Activated naive CD8-positive, alpha-beta T cell treated with anti-CD3 and anti-CD28 coated beads, Interleukin-2, amount 10 ng/mL, durations not matched to agents 7 days and 5 days (primary cell): ENCODE results near the gene ABCB9. TPM values are rescaled to one million over a fixed set of nuclear protein-coding genes. Genes with fewer than 3 reads are reported as not detected.
"Not testable (repeated sequence)": the region's sequence is repeated elsewhere in the genome, so short reads cannot be mapped to it uniquely, and the experiment has no call there.

Experiments used
- ATAC-seq: fragments of 150-1000 bp; cut with Tn5 transposase; one replicate; pipeline ENCODE4 v1.10.0; 2021; ENCODE audit warnings: low read depth, moderate library complexity
- POLR2A ChIA-PET: fragments of 350-600 bp; sonication (Branson Sonifier 250); formaldehyde crosslinking; loops from one replicate; lab custom pipeline; 2021; ENCODE audit warnings: antibody characterized with exemption; lab: Charles Lee
- DNase-seq: peaks from one replicate; pipeline ENCODE4 v3.0.0; 2021
- H3K27ac Mint-ChIP-seq: one replicate; pipeline ENCODE4 v1.8.0; 2022; ENCODE audit warnings: mild to moderate bottlenecking, mixed read lengths
- H3K27me3 Mint-ChIP-seq: one replicate; pipeline ENCODE4 v1.8.0; 2022; ENCODE audit warnings: mild to moderate bottlenecking, moderate library complexity, mixed read lengths
- H3K36me3 Mint-ChIP-seq: one replicate; pipeline ENCODE4 v1.8.0; 2021; ENCODE audit warnings: mild to moderate bottlenecking, mixed read lengths
- H3K4me1 Mint-ChIP-seq: one replicate; pipeline ENCODE4 v1.8.0; 2021; ENCODE audit warnings: mixed read lengths
- H3K4me3 Mint-ChIP-seq: one replicate; pipeline ENCODE4 v1.8.0; 2022; ENCODE audit warnings: mild to moderate bottlenecking, moderate library complexity, mixed read lengths
- H3K9me3 Mint-ChIP-seq: one replicate; pipeline ENCODE4 v1.8.0; 2021; ENCODE audit warnings: mixed read lengths
- total RNA-seq, 2 experiments: library from RNA; stranded (reverse); gene quantifications; one replicate each; pipeline ENCODE4 v1.2.3, GENCODE V29; 2021

Gene ABCB9
- total RNA-seq, 2 experiments from 2014 or later, result 7.0 to 9.2 TPM

GRCh38 chr12:122895320-122895703 lies 71.0 kb downstream of the ABCB9 start:
- ATAC-seq (no peak), DNase-seq (no peak)
- peak overlapping the region; percentile 90 for H3K27ac Mint-ChIP-seq
- H3K9me3 Mint-ChIP-seq, result no peaks in the 10 kb centered on the region
- H3K4me1 Mint-ChIP-seq, result peaks cover 75% of the 10 kb centered on the region
- POLR2A ChIA-PET, result interaction anchor here (0.6 to 1.5 kb wide), 7 partner anchors 13 to 338 kb away, joined by 3 to 4 read pairs (median 3); partner anchors contain the start of genes ABCB9, MTRFR and OGFOD2
- peaks cover 6% of the 10 kb centered on the region for H3K36me3 Mint-ChIP-seq
- H3K27me3 Mint-ChIP-seq, result no peaks in the 10 kb centered on the region
- peak overlapping the region; percentile 90 for H3K4me3 Mint-ChIP-seq

GRCh38 chr12:122894193-122895121 lies 71.8 kb downstream of the ABCB9 start:
- no peaks in the 10 kb centered on the region for H3K9me3 Mint-ChIP-seq
- H3K4me1 Mint-ChIP-seq, result peaks cover 74% of the 10 kb centered on the region
- no peak for ATAC-seq
- peaks cover 7% of the 10 kb centered on the region for H3K36me3 Mint-ChIP-seq
- peak overlapping the region; percentile 90 for H3K4me3 Mint-ChIP-seq
- POLR2A ChIA-PET, result interaction anchor here (1.1 to 1.5 kb wide), 6 partner anchors 12 to 339 kb away, joined by 3 to 5 read pairs (median 4); partner anchors contain the start of genes ABCB9, MTRFR and OGFOD2
- no peak for DNase-seq
- H3K27ac Mint-ChIP-seq, result peak overlapping the region; percentile 90
- H3K27me3 Mint-ChIP-seq, result no peaks in the 10 kb centered on the region

- Mint-ChIP-seq H3K9me3 (no peaks in the 10 kb centered on the region), H3K4me3 (peak overlapping the region; percentile 90), H3K27me3 (no peaks in the 10 kb centered on the region), H3K27ac (no peak overlapping the region), H3K36me3 (peaks cover 7% of the 10 kb centered on the region), H3K4me1 (peaks cover 75% of the 10 kb centered on the region)
- ATAC-seq (no peak), DNase-seq (no peak)
- POLR2A ChIA-PET, result interaction anchor here (1.4 to 1.5 kb wide), 3 partner anchors 17 to 73 kb away, joined by 4 to 5 read pairs (median 5); partner anchors contain the start of gene ABCB9
These were observed 72.8 kb downstream of the ABCB9 start for GRCh38 chr12:122893208-122894153.

GRCh38 chr12:122892724-122893123 lies 73.5 kb downstream of the ABCB9 start:
- H3K36me3 Mint-ChIP-seq, ATAC-seq, H3K27me3 Mint-ChIP-seq, H3K27ac Mint-ChIP-seq, POLR2A ChIA-PET, DNase-seq, H3K9me3 Mint-ChIP-seq: not testable (repeated sequence)
- Mint-ChIP-seq H3K4me1 (peaks cover 74% of the 10 kb centered on the region), H3K4me3 (peak overlapping the region; percentile 19)

- ATAC-seq (no peak), DNase-seq (no peak)
- POLR2A ChIA-PET, result no interaction called here
- H3K27me3 Mint-ChIP-seq, result no peaks in the 10 kb centered on the region
- peaks cover 77% of the 10 kb centered on the region for H3K4me1 Mint-ChIP-seq
- H3K9me3 Mint-ChIP-seq, result no peaks in the 10 kb centered on the region
- H3K36me3 Mint-ChIP-seq, result peaks cover 7% of the 10 kb centered on the region
- no peak overlapping the region for H3K4me3 Mint-ChIP-seq
- H3K27ac Mint-ChIP-seq, result no peak overlapping the region
These were observed 74.4 kb downstream of the ABCB9 start for GRCh38 chr12:122891661-122892525.

- Mint-ChIP-seq H3K4me3 (peak overlapping the region; percentile 65), H3K36me3 (peaks cover 7% of the 10 kb centered on the region), H3K9me3 (no peaks in the 10 kb centered on the region), H3K4me1 (peaks cover 73% of the 10 kb centered on the region), H3K27me3 (no peaks in the 10 kb centered on the region), H3K27ac (peak overlapping the region; percentile 72)
- DNase-seq, result no peak
- ATAC-seq, result no peak
- POLR2A ChIA-PET, result interaction anchor here (0.7 to 2.8 kb wide), 3 partner anchors 8 to 86 kb away, joined by 3 to 14 read pairs (median 3); no protein-coding TSS in a partner anchor
These were observed 76.3 kb downstream of the ABCB9 start for GRCh38 chr12:122889761-122890520.

GRCh38 chr12:122888232-122888752 lies 78.0 kb downstream of the ABCB9 start:
- Mint-ChIP-seq H3K36me3 (peaks cover 16% of the 10 kb centered on the region), H3K4me3 (peak overlapping the region; percentile 88), H3K4me1 (peaks cover 69% of the 10 kb centered on the region), H3K27me3 (no peaks in the 10 kb centered on the region), H3K9me3 (no peaks in the 10 kb centered on the region), H3K27ac (peak overlapping the region; percentile 97)
- ATAC-seq (peak; percentile 75), DNase-seq (no peak)
- POLR2A ChIA-PET, result interaction anchor here (1.3 to 2.8 kb wide), 5 partner anchors 10 to 23 kb away, joined by 4 to 14 read pairs (median 6); no protein-coding TSS in a partner anchor

GRCh38 chr12:122887819-122888212 lies 78.4 kb downstream of the ABCB9 start:
- ATAC-seq, result peak; percentile 5
- no peak for DNase-seq
- POLR2A ChIA-PET, result interaction anchor here (1.3 to 2.8 kb wide), 5 partner anchors 10 to 23 kb away, joined by 4 to 14 read pairs (median 6); no protein-coding TSS in a partner anchor
- Mint-ChIP-seq H3K36me3 (peaks cover 18% of the 10 kb centered on the region), H3K27me3 (no peaks in the 10 kb centered on the region), H3K27ac (peak overlapping the region; percentile 97), H3K4me3 (peak overlapping the region; percentile 88), H3K9me3 (no peaks in the 10 kb centered on the region), H3K4me1 (peaks cover 73% of the 10 kb centered on the region)

GRCh38 chr12:122886851-122887818 lies 79.1 kb downstream of the ABCB9 start:
- Mint-ChIP-seq H3K36me3 (peaks cover 15% of the 10 kb centered on the region), H3K4me3 (peak overlapping the region; percentile 88), H3K9me3 (no peaks in the 10 kb centered on the region), H3K4me1 (peaks cover 73% of the 10 kb centered on the region), H3K27ac (peak overlapping the region; percentile 97), H3K27me3 (no peaks in the 10 kb centered on the region)
- no peak for DNase-seq
- ATAC-seq, result peak; percentile 40
- POLR2A ChIA-PET, result interaction anchor here (1.2 to 2.8 kb wide), 4 partner anchors 11 to 346 kb away, joined by 3 to 14 read pairs (median 9); partner anchors contain the start of genes MPHOSPH9 and MTRFR

GRCh38 chr12:122886161-122886560 lies 80.1 kb downstream of the ABCB9 start:
- Mint-ChIP-seq H3K9me3 (no peaks in the 10 kb centered on the region), H3K4me1 (peaks cover 73% of the 10 kb centered on the region), H3K4me3 (no peak overlapping the region), H3K27me3 (no peaks in the 10 kb centered on the region), H3K27ac (no peak overlapping the region), H3K36me3 (peaks cover 15% of the 10 kb centered on the region)
- ATAC-seq (no peak), DNase-seq (no peak)
- POLR2A ChIA-PET, result interaction anchor here (0.7 to 1.2 kb wide), 3 partner anchors 11 to 347 kb away, joined by 3 to 5 read pairs (median 3); partner anchors contain the start of genes MPHOSPH9 and MTRFR
